HG03066 (cell line): Measurements from ENCODE around the gene AP3S1.
"Not testable (repeated sequence)": the region's sequence is repeated elsewhere in the genome, so short reads cannot be mapped to it uniquely, and the experiment has no call there.

Experiments used
- ATAC-seq: cut with Tn5 transposase; IDR thresholded peaks from one replicate; pipeline ENCODE4 v1.9.1; 2021; ENCODE audit warnings: low read depth; ENCODE audit not compliant: unreplicated experiment

Gene AP3S1

DNA sequence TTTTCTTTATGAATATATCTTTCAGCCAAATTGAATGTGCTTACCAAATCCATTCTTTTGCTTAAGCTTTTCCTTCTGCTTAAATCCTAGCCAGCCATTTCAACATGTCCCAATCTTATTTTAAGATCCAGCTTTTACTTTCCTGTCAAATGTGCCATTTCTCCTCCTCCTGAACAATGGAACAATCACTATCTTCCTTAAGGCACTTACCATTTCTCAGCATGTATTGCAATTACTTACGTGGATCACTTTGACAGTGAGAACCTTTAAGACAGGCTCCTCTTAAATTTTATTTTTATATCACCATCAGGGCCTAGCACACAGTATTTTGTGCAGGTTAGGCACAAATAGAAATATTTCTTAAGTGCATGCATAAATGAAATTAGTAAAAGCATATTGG lies 20.9 kb upstream of the AP3S1 start:
- no peak for ATAC-seq

DNA sequence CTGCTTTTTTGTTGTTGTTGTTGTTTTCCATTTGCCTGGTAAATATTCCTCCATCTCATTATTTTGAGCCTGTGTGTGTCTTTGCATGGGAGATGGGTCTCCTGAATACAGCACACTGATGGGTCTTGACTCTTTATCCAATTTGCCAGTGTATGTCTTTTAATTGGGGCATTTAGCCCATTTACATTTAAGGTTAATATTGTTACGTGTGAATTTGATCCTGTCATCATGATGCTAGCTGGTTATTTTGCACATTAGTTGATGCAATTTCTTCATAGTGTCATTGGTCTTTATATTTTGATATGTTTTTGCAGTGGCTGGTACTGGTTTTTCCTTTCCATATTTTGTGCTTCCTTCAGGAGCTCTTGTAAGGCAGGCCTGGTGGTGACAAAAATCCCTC lies 16.8 kb upstream of the AP3S1 start:
- ATAC-seq: not testable (repeated sequence)

DNA sequence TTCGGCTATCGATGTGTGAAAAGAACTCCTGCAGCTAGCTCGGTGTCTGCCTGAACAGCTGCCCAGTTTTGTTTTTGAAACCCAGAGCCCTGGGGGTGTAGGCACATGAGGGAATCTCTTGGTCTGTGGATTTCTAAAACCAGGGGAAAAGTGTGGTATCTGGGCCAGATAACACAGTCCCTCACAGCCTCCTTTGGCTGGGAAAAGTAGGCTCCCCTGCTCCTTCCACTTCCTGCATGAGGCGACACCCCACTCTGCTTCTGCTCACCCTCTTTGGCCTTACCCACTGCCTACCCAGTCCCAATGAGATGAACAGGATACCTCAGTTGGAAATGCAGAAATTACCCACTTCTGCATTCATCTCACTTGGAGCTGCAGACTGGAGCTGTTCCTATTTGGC lies 15.8 kb upstream of the AP3S1 start:
- no peak for ATAC-seq

- no peak for ATAC-seq
Measured at GRCh38 chr5:115829913-115830312, 11.8 kb upstream of the AP3S1 start.

DNA sequence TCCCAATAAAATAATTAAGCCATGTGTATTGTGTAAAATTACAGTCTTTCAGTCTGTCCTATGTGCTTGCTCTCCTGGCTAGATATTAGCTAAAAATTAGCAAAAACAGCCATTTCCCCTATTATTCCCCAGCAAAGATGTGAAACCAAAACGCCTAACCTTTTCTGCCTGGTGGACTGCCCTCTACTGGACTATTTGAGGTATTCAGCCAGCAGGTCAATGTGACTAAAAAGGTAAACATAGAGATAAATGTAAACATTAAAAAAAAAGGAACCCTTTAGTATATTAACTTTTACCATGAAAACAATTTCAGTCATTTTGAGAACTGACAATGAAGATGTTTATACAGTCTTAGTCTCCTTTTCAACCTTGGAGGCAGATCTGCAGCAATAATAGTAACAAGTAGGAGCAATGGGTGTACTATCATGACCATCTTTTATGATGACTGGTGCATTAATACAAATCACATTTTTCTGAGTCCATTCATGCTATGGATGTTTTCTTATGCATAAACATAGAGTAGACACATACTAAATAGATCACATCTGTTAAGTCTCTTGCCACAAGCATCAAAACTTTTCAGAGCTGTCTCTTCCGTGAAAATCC lies 10.5 kb upstream of the AP3S1 start:
- ATAC-seq: peak; percentile 76

DNA sequence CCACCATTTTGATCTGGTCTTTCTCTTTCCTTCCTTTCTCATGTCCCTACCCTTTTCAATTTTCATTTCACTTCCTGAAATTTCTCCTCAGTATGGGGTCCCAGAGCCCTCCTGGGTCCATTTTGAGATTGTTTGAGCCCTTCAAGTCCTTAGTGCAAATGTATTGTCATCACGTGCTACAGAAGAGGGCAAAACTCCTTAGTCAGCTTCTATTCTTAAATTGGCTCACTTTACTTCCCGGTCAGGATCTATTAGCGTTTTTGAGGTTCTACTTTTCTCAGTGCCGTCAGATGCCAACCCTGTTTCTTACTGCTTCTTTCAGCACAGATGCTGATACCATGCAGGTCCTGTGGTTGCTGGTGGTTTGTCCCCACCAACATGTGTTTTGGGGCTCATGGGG lies 6.3 kb upstream of the AP3S1 start:
- no peak for ATAC-seq

GRCh38 chr5:115838885-115839518 lies 2.7 kb upstream of the AP3S1 start:
- ATAC-seq: peak; percentile 16

GRCh38 chr5:115840873-115841272 lies 862 bp upstream of the AP3S1 start:
- ATAC-seq: no peak

DNA sequence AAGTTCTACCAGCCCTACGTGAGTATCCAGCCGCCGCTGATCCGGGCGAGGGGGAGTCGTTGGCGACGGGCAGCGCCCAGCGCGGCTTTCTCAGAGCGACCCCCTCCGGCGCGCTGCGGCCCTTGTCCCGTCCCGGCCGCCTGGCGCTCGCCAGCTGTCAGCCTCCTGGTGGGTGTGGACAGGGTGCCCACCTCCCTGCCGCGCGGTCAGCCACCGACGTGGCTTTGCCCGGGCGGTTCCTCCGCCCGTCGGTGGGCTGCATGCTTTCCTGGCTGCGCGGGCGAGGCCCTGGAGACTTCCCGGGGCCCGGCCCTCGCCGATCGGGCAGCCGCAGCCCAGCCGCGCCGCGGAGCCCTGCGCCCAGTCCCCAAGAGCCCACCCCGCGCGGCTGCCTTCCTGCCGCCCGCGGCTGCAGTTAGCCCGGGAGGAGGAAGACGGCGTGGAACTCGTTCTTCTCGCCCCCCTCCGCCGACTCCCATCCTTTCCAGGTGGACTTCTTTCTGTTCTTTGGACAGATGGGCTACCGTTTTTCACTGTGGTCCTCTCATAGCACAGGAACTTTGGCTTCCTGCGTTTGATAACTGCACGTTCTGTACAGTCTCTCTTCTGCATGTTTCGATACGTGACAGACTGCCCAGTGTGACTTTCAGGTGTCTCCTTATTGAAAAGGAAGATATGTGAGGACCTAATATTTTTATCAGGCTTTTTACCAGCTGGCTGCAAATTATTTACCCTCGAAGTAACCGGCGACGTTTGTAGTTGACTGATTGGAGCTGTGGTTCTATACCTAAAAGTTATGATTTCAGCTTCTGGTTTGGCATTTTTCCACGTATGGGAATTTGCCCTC lies 577 bp downstream of the AP3S1 start:
- ATAC-seq: peak; percentile 31

DNA sequence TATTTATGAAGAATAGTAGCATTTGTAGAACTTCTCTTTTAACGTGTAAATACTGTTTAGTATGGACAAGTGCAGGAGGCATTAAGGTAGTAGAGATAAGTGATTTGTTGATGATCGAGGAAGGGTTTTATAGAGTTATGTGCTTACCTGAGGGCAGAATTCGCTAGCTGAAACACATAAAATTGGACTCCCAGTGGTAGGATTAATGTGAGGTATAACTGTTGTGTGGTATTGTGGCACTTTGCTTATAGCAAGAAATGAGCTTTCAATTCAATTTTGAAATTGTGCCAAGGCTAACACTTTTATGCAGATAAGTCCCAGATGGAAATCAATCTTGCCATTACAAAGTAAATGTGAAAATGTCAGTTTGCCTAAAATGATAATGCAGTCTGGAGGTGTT lies 1.2 kb downstream of the AP3S1 start:
- ATAC-seq: no peak

- no peak for ATAC-seq
Measured at GRCh38 chr5:115843444-115844130, 1.9 kb downstream of the AP3S1 start.

GRCh38 chr5:115844321-115844817 lies 2.6 kb downstream of the AP3S1 start:
- no peak for ATAC-seq

DNA sequence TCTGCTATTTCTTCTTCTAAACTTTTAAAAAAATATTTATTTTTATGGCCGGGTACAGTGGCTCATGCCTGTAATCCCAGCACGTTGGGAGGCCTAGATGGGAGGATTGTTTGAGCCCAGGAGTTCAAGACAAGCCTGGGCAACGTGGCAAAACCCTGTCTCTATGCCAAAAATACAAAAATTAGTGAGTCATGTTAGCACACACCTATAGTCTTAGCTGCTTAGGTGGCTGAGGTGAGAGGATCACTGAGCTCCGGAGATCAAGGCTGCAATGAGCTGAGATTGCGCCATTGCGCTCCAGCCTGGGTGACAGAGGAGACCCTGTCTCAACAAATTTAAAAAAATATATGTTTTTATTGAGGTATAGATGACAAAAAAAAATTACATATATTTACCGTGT lies 5.6 kb downstream of the AP3S1 start:
- ATAC-seq: no peak

DNA sequence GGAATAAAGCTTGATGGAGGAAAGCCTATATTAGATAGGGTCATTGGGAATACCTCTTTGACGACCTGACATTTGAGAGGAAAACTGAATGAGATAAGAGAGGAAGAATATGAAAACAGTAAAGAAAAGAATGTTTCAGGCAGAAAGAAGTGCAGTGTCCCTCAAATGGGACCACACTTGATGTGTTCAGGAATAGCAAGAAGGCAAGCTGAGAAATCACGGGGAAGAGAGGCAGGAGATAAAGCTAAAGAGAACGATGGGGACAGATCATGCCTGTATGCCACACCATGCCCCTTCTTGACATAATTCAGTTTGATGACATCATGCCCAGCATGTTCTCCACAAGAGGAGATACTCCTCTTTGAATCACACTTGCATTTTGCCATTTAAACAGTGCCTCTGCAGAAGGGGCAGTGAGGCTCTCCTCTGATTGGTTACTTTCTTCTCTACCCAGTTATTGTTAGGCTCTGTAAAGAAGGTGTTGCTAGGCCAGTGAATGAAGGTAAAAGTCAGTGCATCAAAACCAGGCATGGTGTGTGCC lies 7.6 kb downstream of the AP3S1 start:
- no peak for ATAC-seq

- no peak for ATAC-seq
Measured at GRCh38 chr5:115850744-115851416, 9.1 kb downstream of the AP3S1 start.

GRCh38 chr5:115854139-115854538 lies 12.4 kb downstream of the AP3S1 start:
- ATAC-seq: no peak

GRCh38 chr5:115855959-115856358 lies 14.2 kb downstream of the AP3S1 start:
- no peak for ATAC-seq

- ATAC-seq: no peak
Measured at GRCh38 chr5:115857057-115857479, 15.3 kb downstream of the AP3S1 start.

- peak; percentile 6 for ATAC-seq
Measured at GRCh38 chr5:115857626-115858349, 16.1 kb downstream of the AP3S1 start.
